ENCODE results near the gene CD151. TPM values are rescaled to one million over a fixed set of nuclear protein-coding genes. Genes with fewer than 3 reads are reported as not detected.

Gene CD151
- total and polyA plus RNA-seq, 7 donors: 149 to 358 (median 168) TPM

DNA sequence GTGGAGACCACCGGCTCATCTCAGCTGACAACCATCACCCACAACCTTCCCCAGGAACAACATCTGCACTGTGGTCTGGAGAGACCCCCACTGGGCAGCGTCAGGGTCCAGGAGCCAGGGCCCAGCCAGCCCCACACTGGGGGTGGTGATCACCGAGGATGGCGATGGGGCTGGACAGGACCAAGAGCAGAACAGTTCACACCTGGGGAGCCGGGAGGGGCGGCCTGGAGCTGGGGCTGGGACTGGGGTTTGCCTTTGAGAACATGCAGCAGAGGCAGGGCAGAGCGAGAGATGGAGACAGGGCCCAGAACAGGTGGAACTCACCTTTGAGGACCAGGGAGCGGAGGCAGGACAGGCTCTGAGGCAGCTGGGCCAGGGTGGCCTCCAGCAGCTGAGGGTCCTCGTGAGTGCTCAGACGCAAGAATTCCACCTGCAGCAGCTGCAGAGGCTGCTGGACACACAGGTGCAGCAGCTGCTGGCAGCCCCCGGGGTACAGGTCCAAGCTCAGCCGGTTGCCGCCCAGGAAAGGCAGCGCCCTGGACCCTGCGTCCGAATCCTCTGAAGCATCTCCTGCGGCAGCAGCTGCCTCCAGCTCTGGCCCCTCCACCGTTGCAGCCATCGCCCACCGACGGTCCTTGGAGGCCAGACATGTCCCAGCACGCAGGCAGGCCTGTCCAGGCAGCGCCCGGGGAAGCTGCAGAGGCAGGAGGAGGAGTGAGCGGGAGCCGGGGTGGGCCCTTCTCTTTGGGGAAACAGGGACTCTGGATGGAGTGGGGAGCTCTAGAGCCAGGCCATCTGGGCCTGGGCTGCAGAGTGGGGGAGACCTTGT, 28.8 kb upstream of the CD151 start:
- no peak overlapping the region for H3K27ac ChIP-seq
- DNase-seq (no peak), ATAC-seq (no peak)
- H3K4me1 ChIP-seq: peaks cover 24% of the 10 kb centered on the region
- no peaks in the 10 kb centered on the region for H3K9me3 ChIP-seq
- 52 to 55% (median 55%) methylated on average over 25 to 26 of the region's 26 CpGs for WGBS, 3 donors
- intact Hi-C loops (cut with DNase I): no loop called here
- no peaks in the 10 kb centered on the region for H3K27me3 ChIP-seq (ENCODE audit: insufficient read depth in 3 of 3, low read length in 2 of 3)
- H3K36me3 ChIP-seq (ENCODE audit: insufficient read depth in 1 of 2, low read depth in 1 of 2): peaks cover 0 to 42% of the 10 kb centered on the region in 2 donors
- TF ChIP-seq, protein P1, sequence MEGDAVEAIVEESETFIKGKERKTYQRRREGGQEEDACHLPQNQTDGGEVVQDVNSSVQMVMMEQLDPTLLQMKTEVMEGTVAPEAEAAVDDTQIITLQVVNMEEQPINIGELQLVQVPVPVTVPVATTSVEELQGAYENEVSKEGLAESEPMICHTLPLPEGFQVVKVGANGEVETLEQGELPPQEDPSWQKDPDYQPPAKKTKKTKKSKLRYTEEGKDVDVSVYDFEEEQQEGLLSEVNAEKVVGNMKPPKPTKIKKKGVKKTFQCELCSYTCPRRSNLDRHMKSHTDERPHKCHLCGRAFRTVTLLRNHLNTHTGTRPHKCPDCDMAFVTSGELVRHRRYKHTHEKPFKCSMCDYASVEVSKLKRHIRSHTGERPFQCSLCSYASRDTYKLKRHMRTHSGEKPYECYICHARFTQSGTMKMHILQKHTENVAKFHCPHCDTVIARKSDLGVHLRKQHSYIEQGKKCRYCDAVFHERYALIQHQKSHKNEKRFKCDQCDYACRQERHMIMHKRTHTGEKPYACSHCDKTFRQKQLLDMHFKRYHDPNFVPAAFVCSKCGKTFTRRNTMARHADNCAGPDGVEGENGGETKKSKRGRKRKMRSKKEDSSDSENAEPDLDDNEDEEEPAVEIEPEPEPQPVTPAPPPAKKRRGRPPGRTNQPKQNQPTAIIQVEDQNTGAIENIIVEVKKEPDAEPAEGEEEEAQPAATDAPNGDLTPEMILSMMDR (IDR thresholded peaks at IDR 0.05): no peak
- peak overlapping the region; percentile 72 for H3K4me3 ChIP-seq

DNA sequence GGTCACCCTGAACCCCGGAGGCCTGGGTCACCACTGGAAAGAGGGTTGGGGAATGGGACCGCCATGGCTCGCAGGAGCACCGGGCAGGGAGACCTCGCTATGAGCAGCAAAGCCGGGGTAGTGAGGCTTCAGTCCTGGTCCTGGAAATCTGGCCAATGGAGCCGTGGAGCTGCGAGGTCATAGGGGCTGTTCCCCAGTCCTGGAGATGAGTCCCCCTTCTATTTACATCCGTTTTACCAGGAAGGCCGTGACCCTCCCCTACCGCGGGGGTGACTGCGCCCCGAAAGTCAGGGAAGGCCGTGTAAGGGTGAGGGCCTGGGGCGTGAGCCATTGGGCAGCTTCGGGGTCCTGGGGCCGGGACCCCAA, 28.2 kb upstream of the CD151 start:
- intact Hi-C loops (cut with DNase I): no loop called here
- no peak for ATAC-seq
- TF ChIP-seq, protein P1 (IDR thresholded peaks at IDR 0.05): no peak
- no peaks in the 10 kb centered on the region for H3K9me3 ChIP-seq
- H3K27ac ChIP-seq: peak overlapping the region; percentile 81
- DNase-seq: no peak
- H3K36me3 ChIP-seq (ENCODE audit: insufficient read depth in 1 of 2, low read depth in 1 of 2): peaks cover 0 to 36% of the 10 kb centered on the region in 2 donors
- peaks cover 24% of the 10 kb centered on the region for H3K4me1 ChIP-seq
- no peaks in the 10 kb centered on the region for H3K27me3 ChIP-seq (ENCODE audit: insufficient read depth in 3 of 3, low read length in 2 of 3)
- H3K4me3 ChIP-seq: peak overlapping the region; percentile 72
- 6 to 8% (median 7%) methylated on average over 16 to 18 of the region's 18 CpGs for WGBS, 3 donors

DNA sequence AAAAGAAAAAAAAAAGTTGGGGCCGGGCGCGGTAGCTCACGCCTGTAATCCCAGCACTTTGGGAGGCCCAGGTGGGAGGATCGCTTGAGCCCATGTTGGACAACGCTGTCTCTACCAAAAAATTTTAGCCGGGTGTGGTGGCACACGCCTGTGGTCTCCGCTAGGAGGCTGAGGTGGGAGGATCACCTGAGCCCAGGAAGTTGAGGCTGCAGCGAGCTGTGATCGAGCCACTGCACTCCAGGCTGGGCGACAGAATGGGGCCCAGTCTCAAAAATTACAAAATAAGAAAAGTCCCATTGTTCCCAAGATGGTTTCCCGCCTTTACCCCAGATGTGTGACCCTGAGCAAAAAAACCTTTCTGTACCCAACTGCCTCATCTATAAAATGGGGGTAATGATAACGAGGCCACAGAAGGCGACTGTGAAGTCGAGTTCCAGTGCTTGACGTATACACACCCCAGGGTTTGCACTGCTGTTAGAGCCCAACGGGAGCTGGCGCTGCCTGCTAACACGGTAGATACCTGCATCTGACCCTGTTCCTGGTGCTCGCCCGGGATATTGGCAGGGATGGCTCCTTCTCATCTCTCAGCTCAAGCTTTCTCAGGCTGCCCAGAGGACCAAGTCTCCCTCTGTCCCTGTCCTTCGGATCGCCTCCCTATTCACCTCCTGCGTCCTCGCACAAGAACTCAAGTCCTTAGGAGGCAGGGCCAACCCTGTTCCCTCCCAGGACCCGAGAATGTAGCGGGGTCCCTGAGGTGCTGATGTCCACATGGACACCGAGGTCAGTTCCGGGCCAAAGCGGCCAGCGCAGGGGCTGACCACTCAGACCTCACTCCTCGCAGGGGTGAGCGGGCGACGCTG, 24.1 kb upstream of the CD151 start:
- DNase-seq (peak; percentile 91 to 96), ATAC-seq (peak in 3 of 4 donors; percentile 75 to 80 (median 79))
- Histone ChIP-seq H3K9me3 (no peaks in the 10 kb centered on the region), H3K27ac (peak overlapping the region; percentile 97), H3K36me3 (ENCODE audit: insufficient read depth in 1 of 2, low read depth in 1 of 2) (peaks cover 9 to 28% of the 10 kb centered on the region in 2 donors), H3K27me3 (ENCODE audit: insufficient read depth in 3 of 3, low read length in 2 of 3) (no peaks in the 10 kb centered on the region), H3K4me1 (peaks cover 45% of the 10 kb centered on the region), H3K4me3 (peak overlapping the region; percentile 93)
- TF ChIP-seq, protein P1 (IDR thresholded peaks at IDR 0.05): no peak
- intact Hi-C loops (cut with DNase I): no loop called here
- WGBS, 3 donors: 30 to 31% (median 30%) methylated on average over 34 to 36 of the region's 36 CpGs

DNA sequence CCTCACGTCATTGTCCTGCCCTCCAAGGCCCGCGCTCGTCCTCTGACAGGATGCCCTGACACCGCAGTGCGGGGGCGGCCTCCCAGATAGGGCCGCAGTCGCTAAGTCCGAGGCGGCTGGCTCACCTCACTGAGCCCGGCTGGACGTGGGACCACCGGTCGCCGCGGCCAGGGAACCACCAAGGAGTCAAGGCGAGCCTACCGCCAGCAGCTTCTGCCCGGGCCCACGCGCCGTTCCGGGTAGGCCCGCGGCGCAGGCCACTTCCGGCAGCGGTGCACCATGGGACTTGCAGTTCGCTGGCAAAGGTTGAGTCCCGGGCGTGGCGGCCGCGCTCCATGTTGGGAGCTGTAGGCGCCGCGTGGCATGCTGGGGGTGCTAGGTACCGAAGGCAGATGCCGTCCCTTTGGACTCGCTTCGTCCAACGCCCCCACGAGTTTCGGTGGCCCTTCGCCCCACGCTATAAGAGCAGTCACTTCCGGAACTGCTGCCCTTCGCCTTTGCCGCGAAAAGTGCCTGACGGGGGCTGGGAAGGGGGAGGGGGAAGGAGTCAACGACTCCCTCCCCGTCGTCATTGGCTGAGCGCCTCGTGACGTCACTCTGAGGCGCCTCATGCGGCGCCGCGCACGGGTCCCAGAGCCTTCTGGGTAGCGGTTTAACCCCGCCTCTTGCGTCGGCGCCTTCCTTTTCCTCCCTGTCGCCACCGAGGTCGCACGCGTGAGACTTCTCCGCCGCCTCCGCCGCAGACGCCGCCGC, 23.3 kb upstream of the CD151 start, which contains the start of gene RPLP2:
Gene RPLP2, plus strand, starts transcription at position 681 of the 753 bp plus-strand sequence. CDS start 268 bp downstream, outside the sequence.
- Histone ChIP-seq H3K4me3 (peak within 1 kb of the TSS; percentile 93), H3K27ac (peak within 1 kb of the TSS; percentile 97), H3K27me3 (ENCODE audit: insufficient read depth in 3 of 3, low read length in 2 of 3) (no peaks in the 10 kb centered on the region), H3K4me1 (peaks cover 37% of the 10 kb centered on the region), H3K9me3 (no peaks in the 10 kb centered on the region), H3K36me3 (ENCODE audit: insufficient read depth in 1 of 2, low read depth in 1 of 2) (peaks cover 10 to 36% of the 10 kb centered on the region in 2 donors)
- WGBS, 3 donors: 0% methylated on average over 73 to 81 of the region's 81 CpGs
- DNase-seq (peak; percentile 99), ATAC-seq (peak; percentile 89 to 91 (median 89))
- intact Hi-C loops (cut with DNase I): no loop called here
- TF ChIP-seq, protein P1 (IDR thresholded peaks at IDR 0.05): no peak
